ENCODE results near the gene MIEF1.

MIEF1 gene

GRCh38 chr22:39528080-39528661 is 26.1 kb downstream of the MIEF1 start:
- no peak for DNase-seq

DNA sequence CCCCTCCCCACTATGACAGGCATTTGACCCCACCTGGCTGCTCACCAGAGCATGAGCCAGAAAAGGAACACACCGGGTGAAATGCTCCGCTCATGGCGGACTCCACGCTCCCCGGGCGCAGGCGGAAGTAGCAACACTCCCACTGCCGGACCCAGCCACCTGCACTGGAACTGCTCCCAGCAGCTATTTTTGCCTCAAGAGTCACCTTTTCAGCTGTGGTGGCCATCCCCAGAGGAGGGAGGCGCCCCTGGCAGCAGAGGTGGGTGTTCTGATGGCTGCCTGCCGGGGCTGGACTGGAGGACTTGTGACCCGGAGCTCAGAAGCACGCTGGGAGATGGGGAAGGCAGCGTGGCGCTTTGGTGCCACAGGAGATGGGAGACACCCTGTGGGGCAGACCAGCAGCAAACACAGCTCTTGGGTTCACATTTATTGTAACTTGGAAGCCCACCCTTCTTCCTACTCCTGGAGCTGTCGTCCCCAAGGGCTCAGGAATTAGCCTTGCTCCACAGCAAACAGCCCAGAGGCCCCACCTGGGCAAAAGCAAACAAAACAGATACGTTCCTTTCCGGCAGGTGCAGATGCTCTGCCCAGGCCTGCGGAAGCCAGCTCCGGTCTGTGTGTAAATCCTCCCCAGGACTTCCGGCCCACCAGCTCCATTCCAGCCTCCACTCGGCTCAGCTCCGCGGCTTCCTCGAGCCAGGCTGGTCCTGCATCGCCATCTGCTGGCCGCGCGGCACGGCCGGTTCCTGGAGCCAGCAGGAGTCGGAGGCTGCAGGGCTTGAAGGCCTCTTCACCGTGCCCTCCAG is 26.8 kb downstream of the MIEF1 start:
- peak; percentile 17 to 94 (median 82) for DNase-seq

DNA sequence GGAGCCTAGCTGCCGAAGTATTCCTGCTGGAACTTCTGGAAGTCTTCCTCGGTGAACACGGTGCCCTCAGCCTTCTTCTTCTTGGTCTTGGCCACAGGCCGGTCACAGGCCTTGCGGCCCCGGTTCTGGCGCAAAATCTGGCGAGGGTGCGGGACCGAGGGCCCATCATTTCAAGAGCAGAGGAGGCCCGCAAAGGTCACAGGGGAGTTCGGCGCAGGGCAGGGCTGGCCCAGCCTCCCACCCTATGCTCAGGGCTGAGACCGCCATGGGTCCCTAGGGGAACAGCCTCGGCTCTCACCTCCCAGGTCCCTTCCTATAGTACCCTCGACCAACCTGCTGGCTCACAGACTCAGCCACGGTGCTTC is 27.4 kb downstream of the MIEF1 start:
- DNase-seq = no peak

- DNase-seq = no peak
Observed at GRCh38 chr22:39530116-39530515, 28.0 kb downstream of the MIEF1 start.

GRCh38 chr22:39530692-39531331 is 28.7 kb downstream of the MIEF1 start:
- no peak for DNase-seq

DNA sequence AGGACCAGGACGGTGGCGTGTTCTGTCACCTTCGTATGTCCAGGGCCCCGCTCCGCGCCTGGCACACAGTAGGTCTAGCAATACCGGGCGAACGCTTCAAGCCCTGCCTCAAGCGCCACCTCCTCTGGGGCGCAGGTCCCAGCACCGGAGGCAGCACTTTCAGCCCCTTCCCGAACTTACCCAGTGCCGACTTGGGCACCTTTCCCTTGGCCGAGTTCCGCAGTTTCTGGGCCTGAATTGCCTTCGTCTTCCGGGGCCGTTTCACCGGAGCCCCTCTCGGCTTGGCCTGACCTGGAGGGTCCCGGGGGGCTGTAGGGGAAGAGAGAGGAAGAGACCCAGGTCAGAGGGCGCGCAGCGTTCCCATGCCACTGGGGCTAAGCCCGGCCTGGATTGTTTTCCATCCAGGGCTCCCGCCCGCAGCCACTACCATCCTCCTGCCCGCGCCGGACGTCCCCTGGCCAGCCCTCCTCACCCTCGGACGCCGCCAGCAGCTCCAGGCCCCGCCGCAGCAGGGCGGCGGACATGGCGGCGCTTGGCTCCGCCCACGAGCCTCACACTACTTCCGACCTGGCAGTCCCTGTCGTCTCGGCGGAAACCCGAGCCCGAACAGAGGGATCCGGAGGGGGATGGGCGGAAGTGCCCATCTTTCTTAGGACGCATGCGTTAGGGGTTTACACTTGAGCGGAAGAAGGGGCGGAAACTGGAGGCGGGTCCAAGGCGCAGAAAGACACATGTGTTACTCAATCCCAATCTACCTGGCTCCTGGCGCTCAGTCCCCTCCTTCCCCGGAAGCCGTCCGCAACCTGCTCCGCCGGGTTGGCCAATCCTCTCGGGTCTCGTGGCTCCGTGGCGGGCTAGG is 30.4 kb downstream of the MIEF1 start, which contains the start of gene RPS19BP1:
RPS19BP1 (minus strand) TSS at position 534 of the 859 bp plus-strand sequence; CDS start at position 524, 10 bp downstream.
- DNase-seq = peak; percentile 71 to 99 (median 96)

DNA sequence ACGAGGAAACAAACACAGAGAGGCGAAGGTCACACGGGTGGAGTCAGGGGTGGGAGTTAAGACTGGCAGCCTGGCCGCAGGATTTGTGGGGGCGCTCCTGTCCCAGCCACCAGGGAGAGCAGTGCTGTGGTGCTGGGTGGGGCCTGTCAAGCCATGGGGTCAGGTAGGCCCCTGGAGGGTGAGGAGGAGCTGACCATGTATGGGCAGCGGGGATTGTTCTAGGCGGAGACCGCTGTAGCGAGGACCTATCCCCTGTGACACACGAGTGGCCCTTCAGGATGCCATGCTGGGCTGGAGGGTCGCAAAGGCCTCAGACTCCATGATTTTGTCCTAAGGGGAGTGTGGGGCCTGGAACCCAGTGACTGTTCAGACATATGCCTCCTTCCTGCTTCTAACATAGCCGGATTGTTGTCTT is 32.0 kb downstream of the MIEF1 start:
- DNase-seq = no peak

DNA sequence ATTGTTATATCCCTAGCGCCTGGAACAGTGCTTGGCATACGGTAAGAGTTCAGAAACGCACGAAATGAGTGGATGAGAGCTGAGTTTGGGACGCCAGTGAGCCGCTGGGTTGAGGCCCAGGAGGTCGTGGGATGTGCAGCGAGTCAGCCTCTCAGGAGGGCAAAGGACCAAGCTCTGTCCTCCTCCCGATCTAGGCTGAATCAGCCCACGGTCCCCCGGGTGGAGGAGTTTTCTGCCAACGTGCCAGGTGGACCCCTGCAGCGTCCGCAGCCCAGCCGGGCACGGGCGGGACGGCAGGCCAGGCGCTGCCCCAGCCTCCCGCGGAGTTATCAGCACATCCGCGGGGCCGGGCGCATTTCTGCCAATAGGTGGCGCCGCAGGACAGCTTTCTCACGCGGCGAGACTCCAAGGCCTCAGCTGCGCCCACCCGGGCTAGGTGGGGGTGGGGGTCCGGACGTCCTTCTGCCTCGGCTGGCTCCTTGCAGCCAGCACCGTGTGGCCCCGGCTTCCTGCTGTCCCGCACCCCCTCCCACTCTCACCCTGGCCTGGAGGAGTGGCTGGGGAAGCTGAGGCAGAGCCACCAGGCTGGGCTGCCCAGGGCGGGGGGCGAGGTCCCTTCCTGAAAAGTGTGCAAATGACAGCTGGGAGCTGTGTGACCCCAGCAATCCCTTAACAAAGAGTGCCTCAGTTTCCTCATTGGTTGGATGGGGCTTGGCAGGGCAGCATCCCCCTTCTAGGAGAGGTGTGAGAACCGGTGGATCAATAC is 32.7 kb downstream of the MIEF1 start:
- DNase-seq = peak in 49 of 56 donors; percentile 20 to 89 (median 58)

- DNase-seq = no peak
Observed at GRCh38 chr22:39535357-39535725, 33.3 kb downstream of the MIEF1 start.

DNA sequence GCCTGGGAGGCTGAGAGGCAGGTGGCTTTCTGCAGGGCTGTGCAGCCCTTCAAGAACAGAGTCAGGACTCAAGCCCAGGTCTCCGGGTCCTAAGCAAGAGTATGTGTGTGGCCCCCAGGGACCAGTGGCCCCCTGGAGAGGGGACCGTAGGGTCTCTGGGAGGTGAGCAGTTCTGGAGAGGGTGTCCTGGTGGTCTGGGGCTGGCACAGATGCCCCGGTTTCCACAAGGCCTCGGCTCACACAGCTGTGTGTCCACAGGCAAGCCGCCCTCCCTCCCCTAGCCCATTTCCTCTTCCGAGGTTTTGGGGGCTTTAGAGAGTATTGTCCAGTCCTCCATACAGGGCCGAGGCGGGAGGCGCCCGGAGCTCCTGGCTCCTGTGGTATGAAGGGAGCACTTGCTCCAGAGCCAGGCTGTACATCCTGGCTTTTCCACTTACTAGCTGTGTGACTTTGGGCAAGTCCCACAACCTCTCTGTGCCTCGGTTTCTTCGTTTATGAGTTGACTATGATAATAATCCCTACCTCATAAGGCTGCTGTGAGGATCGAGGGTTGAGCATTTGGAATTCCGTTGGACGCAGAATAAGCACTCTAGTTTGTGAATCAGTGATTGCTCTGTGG is 33.9 kb downstream of the MIEF1 start:
- DNase-seq = no peak

- no peak for DNase-seq
Observed at GRCh38 chr22:39536711-39537110, 34.6 kb downstream of the MIEF1 start.

GRCh38 chr22:39537975-39538374 is 35.9 kb downstream of the MIEF1 start:
- DNase-seq = no peak

- DNase-seq = no peak
Observed at GRCh38 chr22:39543095-39543494, 41.0 kb downstream of the MIEF1 start.

GRCh38 chr22:39545386-39546365 is 43.6 kb downstream of the MIEF1 start:
- DNase-seq = peak in 1 of 56 donors; percentile 37

DNA sequence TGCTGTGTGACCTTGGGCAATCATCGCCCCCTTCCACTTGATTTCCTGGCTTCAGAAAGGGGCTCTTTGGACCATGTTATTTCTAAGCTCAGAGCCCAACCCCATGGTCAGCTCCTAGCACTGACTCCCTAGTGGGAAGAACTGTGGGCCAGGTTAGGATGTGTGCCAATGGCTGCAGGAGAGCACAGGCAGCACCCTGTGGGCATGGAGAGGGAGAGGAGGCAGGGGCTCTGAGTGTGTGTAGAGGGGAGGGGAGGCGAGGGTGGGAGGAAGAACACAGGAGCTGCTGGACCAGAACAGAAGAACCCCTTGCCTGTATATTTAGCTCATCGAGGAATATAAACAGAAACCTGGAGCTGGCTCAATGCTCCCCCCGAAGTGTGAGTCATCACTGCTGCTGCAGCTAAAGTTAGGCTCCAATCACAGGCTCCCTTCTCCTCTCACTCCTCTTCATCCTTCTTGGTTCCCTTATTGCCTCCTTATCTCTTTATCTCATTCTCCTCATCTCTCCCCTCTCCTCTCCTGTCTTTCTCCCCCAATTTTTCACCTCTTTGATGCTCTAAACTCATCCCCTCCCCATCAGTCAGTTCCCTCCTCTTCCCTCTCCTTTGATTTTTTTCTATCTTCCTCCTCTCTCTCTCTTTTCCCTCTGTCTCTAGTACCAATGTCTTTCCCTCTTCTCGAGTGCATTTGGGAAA is 44.9 kb downstream of the MIEF1 start:
- peak in 23 of 56 donors; percentile 14 to 79 (median 36) for DNase-seq

- DNase-seq = no peak
Observed at GRCh38 chr22:39547587-39547947, 45.5 kb downstream of the MIEF1 start.

- no peak for DNase-seq
Observed at GRCh38 chr22:39553429-39553828, 51.3 kb downstream of the MIEF1 start.

- no peak for DNase-seq
Observed at GRCh38 chr22:39554151-39554550, 52.1 kb downstream of the MIEF1 start.
